ENCODE data around the gene ABCA3.
"Not testable (repeated sequence)": the region's sequence is repeated elsewhere in the genome, so short reads cannot be mapped to it uniquely, and the experiment has no call there.

ABCA3 gene

DNA sequence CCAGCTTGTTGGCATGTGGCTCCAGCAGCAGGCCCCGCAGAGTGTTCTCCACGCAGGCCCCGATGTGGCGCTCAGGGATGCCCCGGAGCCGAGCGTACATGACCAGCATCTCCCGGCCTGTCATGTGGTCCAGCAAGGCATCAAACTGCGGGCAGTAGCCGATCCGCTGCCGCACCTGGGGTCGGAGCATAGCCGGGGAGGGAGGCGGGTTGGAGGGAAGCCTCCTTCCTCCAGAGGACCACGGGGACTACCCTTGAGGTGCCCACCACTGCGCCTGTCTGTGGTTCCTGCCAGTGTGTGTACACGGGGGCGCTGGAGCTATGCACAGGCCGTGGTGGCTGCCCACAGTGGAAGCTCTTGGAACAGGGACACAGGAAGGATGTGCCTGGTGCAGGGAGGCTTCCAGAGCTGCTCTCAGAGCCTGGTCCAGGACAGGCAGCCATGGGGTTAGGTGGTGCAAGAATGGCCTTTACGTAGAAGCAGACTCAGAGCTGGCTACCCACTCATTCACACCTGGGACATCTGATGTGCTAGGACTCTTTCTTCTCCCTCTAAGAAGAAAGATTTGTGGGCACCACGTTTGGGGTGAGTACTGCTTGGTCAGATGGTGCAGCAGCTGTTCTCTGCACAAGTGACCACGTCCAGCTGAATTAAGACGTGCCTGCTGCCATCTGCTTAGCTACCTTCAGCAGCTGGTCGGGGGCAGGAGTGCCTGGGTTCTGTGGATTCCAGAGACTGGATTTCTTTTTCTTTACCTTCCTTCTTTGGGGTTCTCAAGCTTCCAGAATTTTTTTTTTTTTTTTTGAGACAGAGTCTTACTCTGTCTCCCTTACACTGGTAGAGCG, 61.4 kb downstream of the ABCA3 start:
- DNase-seq, result no peak

DNA sequence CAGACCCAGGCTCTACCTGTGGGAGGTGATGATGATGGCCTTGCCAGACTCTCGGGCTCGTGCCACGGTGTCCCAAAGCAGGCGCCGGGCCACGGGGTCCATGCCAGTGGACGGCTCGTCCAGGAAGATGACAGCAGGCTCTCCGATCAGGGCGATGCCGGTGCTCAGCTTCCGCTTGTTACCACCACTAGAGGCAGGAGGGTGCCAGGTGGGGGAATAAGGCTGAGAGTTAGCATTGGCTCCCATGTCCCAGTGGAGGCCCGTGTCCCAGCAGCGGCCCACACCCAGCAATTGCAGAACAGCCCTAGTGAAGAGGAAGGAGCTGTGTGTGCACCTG, 62.3 kb downstream of the ABCA3 start:
- DNase-seq, result no peak

- DNase-seq, result no peak
Measured at GRCh38 chr16:2277466-2278271, 62.9 kb downstream of the ABCA3 start.

- DNase-seq, result no peak
Measured at GRCh38 chr16:2276368-2277195, 63.9 kb downstream of the ABCA3 start.

GRCh38 chr16:2275476-2276367, 64.8 kb downstream of the ABCA3 start:
- no peak for DNase-seq

GRCh38 chr16:2273931-2274330, 66.6 kb downstream of the ABCA3 start:
- DNase-seq, result no peak

GRCh38 chr16:2273484-2273883, 67.0 kb downstream of the ABCA3 start:
- DNase-seq, result no peak

- no peak for DNase-seq
Measured at GRCh38 chr16:2271848-2272461, 68.6 kb downstream of the ABCA3 start.

- no peak for DNase-seq
Measured at GRCh38 chr16:2270588-2271470, 69.7 kb downstream of the ABCA3 start.

GRCh38 chr16:2270070-2270462, 70.5 kb downstream of the ABCA3 start:
- DNase-seq, result no peak

GRCh38 chr16:2267913-2268666, 72.4 kb downstream of the ABCA3 start, which contains the start of gene RNPS1:
TSS of gene RNPS1 (minus strand) at chr16:2268126. CDS start at chr16:2264643, 3,483 bp downstream.
- peak; percentile 93 to 95 for DNase-seq

DNA sequence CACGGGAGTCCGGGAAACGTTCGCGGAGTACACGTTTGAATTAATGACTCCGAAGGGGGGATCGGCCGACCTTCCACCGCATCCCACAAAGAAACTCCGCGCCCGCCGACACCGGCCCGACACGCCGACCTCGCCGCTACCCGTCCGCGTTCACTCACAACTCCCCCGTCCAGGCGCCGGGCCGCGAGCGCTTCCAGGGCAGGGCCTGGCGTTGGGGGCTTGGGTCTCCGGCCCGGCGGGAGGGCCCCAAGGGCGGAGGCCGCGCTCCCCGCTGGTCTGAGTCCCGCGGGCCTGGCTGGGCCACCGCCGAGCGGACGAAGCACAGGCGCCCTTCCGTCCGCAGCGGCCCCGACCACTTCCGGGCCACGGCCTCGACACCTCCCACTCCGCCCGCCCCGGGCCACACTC, 73.0 kb downstream of the ABCA3 start:
- DNase-seq, result not testable (repeated sequence)

DNA sequence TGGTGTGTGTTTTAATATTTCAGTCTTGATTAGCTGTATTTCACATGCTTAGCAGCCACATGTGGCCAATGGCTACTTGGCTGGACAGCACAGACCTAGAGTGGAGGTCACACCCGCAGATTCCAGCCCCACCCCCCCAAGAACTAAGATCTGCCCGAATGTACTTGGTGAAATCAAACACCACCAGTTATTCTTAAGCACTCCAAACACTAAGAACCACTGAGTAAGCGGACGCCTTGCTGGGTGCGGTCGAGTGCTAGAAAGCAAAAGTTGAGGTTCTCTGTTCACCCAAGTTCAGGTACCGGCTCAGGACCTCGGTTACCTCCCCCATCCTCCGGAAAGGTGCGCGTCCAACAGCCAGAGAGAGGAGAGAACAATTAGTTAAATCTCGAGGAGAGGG, 73.6 kb downstream of the ABCA3 start:
- peak in 1 of 2 donors; percentile 28 for DNase-seq

DNA sequence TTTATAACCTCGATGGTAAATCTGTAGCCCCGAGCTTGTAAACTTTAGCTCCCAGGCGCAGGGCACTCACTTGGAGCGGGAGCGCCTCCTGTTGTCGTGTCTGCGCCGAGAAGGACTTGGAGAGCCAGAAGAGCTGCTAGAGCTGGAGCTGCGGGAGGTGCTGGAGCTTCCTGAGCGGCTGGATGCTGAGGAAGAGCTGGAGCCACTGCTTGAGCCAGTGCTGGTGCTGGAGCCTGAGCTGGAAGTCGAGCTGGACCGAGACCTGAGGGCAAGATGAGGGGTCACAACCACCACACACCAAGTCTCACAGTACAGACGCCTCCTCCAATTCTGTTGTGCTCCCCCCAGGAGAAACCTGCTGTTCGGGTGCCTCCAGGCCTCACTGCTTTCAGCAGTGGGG, 77.5 kb downstream of the ABCA3 start:
- not testable (repeated sequence) for DNase-seq

GRCh38 chr16:2260250-2260649, 80.3 kb downstream of the ABCA3 start:
- DNase-seq, result no peak

DNA sequence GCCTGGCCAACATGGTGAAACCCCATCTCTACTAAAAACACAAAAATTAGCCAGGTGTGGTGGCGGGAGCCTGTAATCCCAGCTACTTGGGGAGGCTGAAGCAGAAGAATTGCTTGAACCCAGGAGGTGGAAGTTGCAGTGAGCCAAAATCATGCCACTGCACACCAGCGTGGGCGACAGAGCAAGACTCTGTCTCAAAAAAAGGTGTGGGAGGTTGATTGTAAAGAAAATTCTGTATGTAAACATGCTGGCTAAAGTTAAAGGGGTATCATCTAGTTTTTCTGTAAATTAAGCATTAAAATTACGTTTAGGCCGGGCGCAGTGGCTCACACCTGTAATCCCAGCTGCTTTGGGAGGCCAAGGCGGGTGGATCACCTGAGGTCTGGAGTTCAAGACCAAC, 82.0 kb downstream of the ABCA3 start:
- DNase-seq, result not testable (repeated sequence)

- DNase-seq, result no peak
Measured at GRCh38 chr16:2257726-2258125, 82.8 kb downstream of the ABCA3 start.

GRCh38 chr16:2256531-2257140, 83.9 kb downstream of the ABCA3 start:
- no peak for DNase-seq

- no peak for DNase-seq
Measured at GRCh38 chr16:2253293-2253692, 87.2 kb downstream of the ABCA3 start.
